HEK293 (cell line): ENCODE data around the gene FKBP8.

Source experiments
- CTCF ChIA-PET: fragments of 350-600 bp; formaldehyde crosslinking; extraction: SDS; loops from one replicate; lab custom pipeline; 2021; ENCODE audit warnings: antibody characterized with exemption; lab: Yijun Ruan, JAX
- POLR2A ChIA-PET: fragments of 300-600 bp; formaldehyde crosslinking; extraction: SDS; loops from one replicate; lab custom pipeline; 2020; ENCODE audit warnings: antibody characterized with exemption, inconsistent platforms; lab: Yijun Ruan, JAX
- H3K27ac ChIP-seq: fragments of 200-500 bp; sonication (Bioruptor generic); 2 replicates; pipeline ENCODE4 v1.5.1; 2014; ENCODE audit warnings: low read depth, low read length, control low read depth, inconsistent platforms; ENCODE audit errors: extremely low read depth
- H3K36me3 ChIP-seq, 2 experiments: fragments of 200-500 bp in 1 of 2; sonication (Bioruptor generic) in 1 of 2; 1 replicate in 1 of 2; 2 replicates in 1 of 2; pipeline ENCODE4 v1.5.1; 2014 to 2017; ENCODE audit warnings: inconsistent platforms in 2 of 2, low read length in 2 of 2; ENCODE audit not compliant: control insufficient read depth in 2 of 2, insufficient read depth in 1 of 2
- H3K4me1 ChIP-seq: fragments of 200-500 bp; sonication (Bioruptor generic); 2 replicates; pipeline ENCODE4 v1.5.1; 2014; ENCODE audit warnings: mild to moderate bottlenecking, low read length, inconsistent platforms; ENCODE audit not compliant: control insufficient read depth, insufficient read depth
- H3K4me3 ChIP-seq: 2 replicates; pipeline ENCODE4 v1.5.1; 2011; ENCODE audit warnings: low read depth, mild to moderate bottlenecking, control low read depth, low read length, moderate library complexity
- H3K9me3 ChIP-seq: fragments of 200-500 bp; sonication (Bioruptor generic); 2 replicates; pipeline ENCODE4 v1.5.1; 2014; ENCODE audit warnings: low read depth, low read length, inconsistent platforms; ENCODE audit not compliant: control insufficient read depth, insufficient read depth
- BCL11A ChIP-seq: fragments of 450-650 bp; formaldehyde crosslinking; IDR thresholded peaks from 2 replicates; pipeline ENCODE4 v1.5.1; 2016; ENCODE audit warnings: low read depth, missing biosample characterization, missing genetic modification characterization
- BCL11B ChIP-seq: fragments of 450-650 bp; formaldehyde crosslinking; IDR thresholded peaks from 2 replicates; pipeline ENCODE4 v1.5.1; 2016; ENCODE audit warnings: low read depth, missing biosample characterization, missing genetic modification characterization
- GLIS1 ChIP-seq: fragments of 450-650 bp; formaldehyde crosslinking; IDR thresholded peaks from 2 replicates; pipeline ENCODE4 v1.5.1; 2016; ENCODE audit warnings: missing biosample characterization, missing genetic modification characterization
- KLF7 ChIP-seq: fragments of 450-650 bp; formaldehyde crosslinking; IDR thresholded peaks from 2 replicates; pipeline ENCODE4 v1.5.1; 2016; ENCODE audit warnings: missing biosample characterization, missing genetic modification characterization, borderline replicate concordance
- RBAK ChIP-seq: fragments of 450-650 bp; formaldehyde crosslinking; IDR thresholded peaks from 2 replicates; pipeline ENCODE4 v1.5.1; 2016; ENCODE audit warnings: missing biosample characterization, missing genetic modification characterization
- ZBTB20 ChIP-seq: fragments of 450-650 bp; formaldehyde crosslinking; IDR thresholded peaks from 2 replicates; pipeline ENCODE4 v1.5.1; 2016; ENCODE audit warnings: missing biosample characterization, missing genetic modification characterization
- ZNF138 ChIP-seq: fragments of 450-650 bp; formaldehyde crosslinking; IDR thresholded peaks from 2 replicates; pipeline ENCODE4 v1.5.1; 2016; ENCODE audit warnings: missing biosample characterization, missing genetic modification characterization, borderline replicate concordance
- ZNF19 ChIP-seq: fragments of 450-650 bp; formaldehyde crosslinking; IDR thresholded peaks from 2 replicates; pipeline ENCODE4; 2016; ENCODE audit warnings: missing biosample characterization, missing genetic modification characterization, low read depth
- ZNF211 ChIP-seq: fragments of 450-650 bp; formaldehyde crosslinking; IDR thresholded peaks from 2 replicates; pipeline ENCODE4 v1.5.1; 2016; ENCODE audit warnings: low read depth, missing biosample characterization, missing genetic modification characterization
- ZNF48 ChIP-seq: fragments of 450-650 bp; formaldehyde crosslinking; IDR thresholded peaks from 2 replicates; pipeline ENCODE4 v1.5.1; 2016; ENCODE audit warnings: missing biosample characterization, missing genetic modification characterization
- ZNF501 ChIP-seq: fragments of 450-650 bp; formaldehyde crosslinking; IDR thresholded peaks from 2 replicates; pipeline ENCODE4 v1.5.1; 2016; ENCODE audit warnings: missing biosample characterization, missing genetic modification characterization
- ZNF521 ChIP-seq: fragments of 450-650 bp; formaldehyde crosslinking; IDR thresholded peaks from 2 replicates; pipeline ENCODE4 v1.5.1; 2017; ENCODE audit warnings: missing biosample characterization, mild to moderate bottlenecking, missing genetic modification characterization
- ZNF555 ChIP-seq: fragments of 450-650 bp; formaldehyde crosslinking; conservative IDR thresholded peaks from 2 replicates; pipeline ENCODE4 v1.5.1; 2017; ENCODE audit warnings: missing biosample characterization, mild to moderate bottlenecking, missing genetic modification characterization, inconsistent platforms
- ZNF629 ChIP-seq: fragments of 450-650 bp; formaldehyde crosslinking; IDR thresholded peaks from 2 replicates; pipeline ENCODE4 v1.5.1; 2017; ENCODE audit warnings: missing biosample characterization, missing genetic modification characterization
- ZNF639 ChIP-seq: fragments of 450-650 bp; formaldehyde crosslinking; IDR thresholded peaks from 2 replicates; pipeline ENCODE4 v1.5.1; 2016; ENCODE audit warnings: missing biosample characterization, missing genetic modification characterization
- ZNF654 ChIP-seq: fragments of 450-650 bp; formaldehyde crosslinking; IDR thresholded peaks from 2 replicates; pipeline ENCODE4 v1.5.1; 2016; ENCODE audit warnings: low read depth, missing biosample characterization, missing genetic modification characterization
- ZNF785 ChIP-seq: fragments of 450-650 bp; formaldehyde crosslinking; IDR thresholded peaks from 2 replicates; pipeline ENCODE4 v1.5.1; 2016; ENCODE audit warnings: missing biosample characterization, missing genetic modification characterization
- ZSCAN30 ChIP-seq: fragments of 450-650 bp; IDR thresholded peaks from 2 replicates; pipeline ENCODE4 v1.5.1; 2018; ENCODE audit warnings: missing biosample characterization, mild to moderate bottlenecking, missing genetic modification characterization, moderate library complexity
- TF ChIP-seq, protein P1 (sequence below): fragments of 450-650 bp; formaldehyde crosslinking; IDR thresholded peaks from 2 replicates; pipeline ENCODE4 v1.5.1; 2017; ENCODE audit warnings: missing biosample characterization, missing genetic modification characterization
- TF ChIP-seq, protein P2 (sequence below): fragments of 450-650 bp; formaldehyde crosslinking; IDR thresholded peaks from 2 replicates; pipeline ENCODE4 v1.5.1; 2017; ENCODE audit warnings: missing biosample characterization, missing genetic modification characterization
- TF ChIP-seq, protein P3 (sequence below): fragments of 450-650 bp; formaldehyde crosslinking; IDR thresholded peaks from 2 replicates; pipeline ENCODE4 v1.5.1; 2016; ENCODE audit warnings: missing biosample characterization, missing genetic modification characterization

The FKBP8 gene

GRCh38 chr19:18501351-18501750 is 42.0 kb downstream of the FKBP8 start:
- no peaks in the 10 kb centered on the region for H3K9me3 ChIP-seq
- no peak overlapping the region for H3K27ac ChIP-seq
- H3K4me3 ChIP-seq = no peak overlapping the region
- ChIA-PET POLR2A (interaction anchor here (0.6 kb wide), 1 partner anchor 126 kb away, joined by 7 read pairs; no protein-coding TSS in a partner anchor), CTCF (interaction anchor here (0.6 to 1.4 kb wide), 3 partner anchors 39 to 312 kb away, joined by 3 to 4 read pairs (median 3); no protein-coding TSS in a partner anchor)
- TF ChIP-seq ZNF654 (tag by site-specific recombination) (no peak), GLIS1 (tag by site-specific recombination) (0 out of 2 replicates have a peak, but pooled peaks have one; percentile 7), ZNF48 (tag by site-specific recombination) (no peak)
- peaks cover 4% of the 10 kb centered on the region for H3K4me1 ChIP-seq
- no peaks in the 10 kb centered on the region for H3K36me3 ChIP-seq

DNA sequence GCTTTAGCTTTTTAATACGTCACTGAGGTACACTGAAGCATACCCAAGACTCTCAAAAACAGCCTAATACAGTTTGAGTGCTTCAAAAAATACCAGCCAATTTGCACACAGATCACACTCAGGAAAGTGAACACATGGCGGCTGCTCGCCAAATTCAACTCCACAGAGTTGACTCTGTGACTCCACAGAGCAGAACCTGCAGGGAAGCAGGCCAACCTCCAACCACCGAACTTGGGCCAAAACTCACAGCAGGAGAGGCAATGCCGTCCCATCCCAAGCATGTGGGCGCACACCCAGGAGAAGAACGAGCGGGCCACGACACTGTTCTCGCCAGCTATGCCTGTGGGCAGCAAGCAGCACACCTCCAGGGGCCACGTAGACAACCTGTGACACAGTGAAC is 42.6 kb downstream of the FKBP8 start:
- TF ChIP-seq BCL11A (tag by site-specific recombination) = no peak
- TF ChIP-seq ZBTB20 = no peak
- TF ChIP-seq ZNF138 (tag by site-specific recombination) = no peak
- no peak for TF ChIP-seq ZNF639 (tag by site-specific recombination)
- TF ChIP-seq, protein P1, sequence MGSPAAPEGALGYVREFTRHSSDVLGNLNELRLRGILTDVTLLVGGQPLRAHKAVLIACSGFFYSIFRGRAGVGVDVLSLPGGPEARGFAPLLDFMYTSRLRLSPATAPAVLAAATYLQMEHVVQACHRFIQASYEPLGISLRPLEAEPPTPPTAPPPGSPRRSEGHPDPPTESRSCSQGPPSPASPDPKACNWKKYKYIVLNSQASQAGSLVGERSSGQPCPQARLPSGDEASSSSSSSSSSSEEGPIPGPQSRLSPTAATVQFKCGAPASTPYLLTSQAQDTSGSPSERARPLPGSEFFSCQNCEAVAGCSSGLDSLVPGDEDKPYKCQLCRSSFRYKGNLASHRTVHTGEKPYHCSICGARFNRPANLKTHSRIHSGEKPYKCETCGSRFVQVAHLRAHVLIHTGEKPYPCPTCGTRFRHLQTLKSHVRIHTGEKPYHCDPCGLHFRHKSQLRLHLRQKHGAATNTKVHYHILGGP = no peak
- TF ChIP-seq ZNF555 (tag by site-specific recombination) = no peak
- TF ChIP-seq RBAK (tag by site-specific recombination) = no peak
- no peak for TF ChIP-seq BCL11B (tag by site-specific recombination)
- no peak for TF ChIP-seq ZNF48 (tag by site-specific recombination)
- TF ChIP-seq, protein P2, sequence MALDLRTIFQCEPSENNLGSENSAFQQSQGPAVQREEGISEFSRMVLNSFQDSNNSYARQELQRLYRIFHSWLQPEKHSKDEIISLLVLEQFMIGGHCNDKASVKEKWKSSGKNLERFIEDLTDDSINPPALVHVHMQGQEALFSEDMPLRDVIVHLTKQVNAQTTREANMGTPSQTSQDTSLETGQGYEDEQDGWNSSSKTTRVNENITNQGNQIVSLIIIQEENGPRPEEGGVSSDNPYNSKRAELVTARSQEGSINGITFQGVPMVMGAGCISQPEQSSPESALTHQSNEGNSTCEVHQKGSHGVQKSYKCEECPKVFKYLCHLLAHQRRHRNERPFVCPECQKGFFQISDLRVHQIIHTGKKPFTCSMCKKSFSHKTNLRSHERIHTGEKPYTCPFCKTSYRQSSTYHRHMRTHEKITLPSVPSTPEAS (tag by site-specific recombination) = no peak
- TF ChIP-seq KLF7 = no peak
- no peak for TF ChIP-seq ZSCAN30 (tag by site-specific recombination)
- no peak for TF ChIP-seq ZNF211
- TF ChIP-seq ZNF19 (tag by site-specific recombination) = no peak
- no peak for TF ChIP-seq ZNF785 (tag by site-specific recombination)
- TF ChIP-seq, protein P3, sequence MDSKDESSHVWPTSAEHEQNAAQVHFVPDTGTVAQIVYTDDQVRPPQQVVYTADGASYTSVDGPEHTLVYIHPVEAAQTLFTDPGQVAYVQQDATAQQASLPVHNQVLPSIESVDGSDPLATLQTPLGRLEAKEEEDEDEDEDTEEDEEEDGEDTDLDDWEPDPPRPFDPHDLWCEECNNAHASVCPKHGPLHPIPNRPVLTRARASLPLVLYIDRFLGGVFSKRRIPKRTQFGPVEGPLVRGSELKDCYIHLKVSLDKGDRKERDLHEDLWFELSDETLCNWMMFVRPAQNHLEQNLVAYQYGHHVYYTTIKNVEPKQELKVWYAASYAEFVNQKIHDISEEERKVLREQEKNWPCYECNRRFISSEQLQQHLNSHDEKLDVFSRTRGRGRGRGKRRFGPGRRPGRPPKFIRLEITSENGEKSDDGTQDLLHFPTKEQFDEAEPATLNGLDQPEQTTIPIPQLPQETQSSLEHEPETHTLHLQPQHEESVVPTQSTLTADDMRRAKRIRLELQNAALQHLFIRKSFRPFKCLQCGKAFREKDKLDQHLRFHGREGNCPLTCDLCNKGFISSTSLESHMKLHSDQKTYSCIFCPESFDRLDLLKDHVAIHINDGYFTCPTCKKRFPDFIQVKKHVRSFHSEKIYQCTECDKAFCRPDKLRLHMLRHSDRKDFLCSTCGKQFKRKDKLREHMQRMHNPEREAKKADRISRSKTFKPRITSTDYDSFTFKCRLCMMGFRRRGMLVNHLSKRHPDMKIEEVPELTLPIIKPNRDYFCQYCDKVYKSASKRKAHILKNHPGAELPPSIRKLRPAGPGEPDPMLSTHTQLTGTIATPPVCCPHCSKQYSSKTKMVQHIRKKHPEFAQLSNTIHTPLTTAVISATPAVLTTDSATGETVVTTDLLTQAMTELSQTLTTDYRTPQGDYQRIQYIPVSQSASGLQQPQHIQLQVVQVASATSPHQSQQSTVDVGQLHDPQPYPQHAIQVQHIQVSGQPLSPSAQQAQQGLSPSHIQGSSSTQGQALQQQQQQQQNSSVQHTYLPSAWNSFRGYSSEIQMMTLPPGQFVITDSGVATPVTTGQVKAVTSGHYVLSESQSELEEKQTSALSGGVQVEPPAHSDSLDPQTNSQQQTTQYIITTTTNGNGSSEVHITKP (tag by site-specific recombination) = no peak
- no peak for TF ChIP-seq ZNF629
- TF ChIP-seq ZNF521 (tag by site-specific recombination) = no peak
- no peak for TF ChIP-seq ZNF501 (tag by site-specific recombination)
- CTCF ChIA-PET = interaction anchor here (0.5 to 0.9 kb wide), 3 partner anchors 11 to 313 kb away, joined by 3 to 6 read pairs (median 4); no protein-coding TSS in a partner anchor
- Histone ChIP-seq H3K4me1 (peaks cover 10% of the 10 kb centered on the region), H3K4me3 (no peak overlapping the region), H3K9me3 (no peaks in the 10 kb centered on the region), H3K27ac (no peak overlapping the region), H3K36me3 (no peaks in the 10 kb centered on the region)
- POLR2A ChIA-PET = no interaction called here
